Measurements from ENCODE around the gene SYT6. TPM values are rescaled to one million over a fixed set of nuclear protein-coding genes. Genes with fewer than 3 reads are reported as not detected.

The SYT6 gene
- polyA plus RNA-seq, 4 donors = 0.53 to 1.7 (median 1.2) TPM

Other genes starting within 250 kb of the SYT6 start
- 10 to 100 TPM; 27.2 to 48.8 (median 31.1) TPM for gene AP4B1, start 249.1 kb downstream of the SYT6 start, polyA plus RNA-seq (ENCODE audit: insufficient read length in 4 of 4)
- gene DCLRE1B, start 248.5 kb downstream of the SYT6 start, polyA plus RNA-seq (ENCODE audit: insufficient read length in 4 of 4) = 10 to 100 TPM in 3 of 4 donors, 1 to 10 TPM in 1; 9.6 to 13.9 (median 11.8) TPM
- gene HIPK1, start 224.5 kb downstream of the SYT6 start, polyA plus RNA-seq (ENCODE audit: insufficient read length in 4 of 4) = 10 to 100 TPM; 36.7 to 47.3 (median 43.5) TPM
- 100 to 1,000 TPM; 121 to 453 (median 169) TPM for gene OLFML3, start 174.4 kb downstream of the SYT6 start, polyA plus RNA-seq (ENCODE audit: insufficient read length in 4 of 4)

Measured in left renal pelvis (tissue), 4 donors.